NOMO-1 treated with dmso at 0.1 percent for 144 hours (cell line): ENCODE measurements around the gene KIF2B.
"Not testable (repeated sequence)": the region's sequence is repeated elsewhere in the genome, so short reads cannot be mapped to it uniquely, and the experiment has no call there.

ENCODE experiments used
- DNase-seq: peaks from one replicate; lab custom pipeline; 2025; ENCODE audit not compliant: unreplicated experiment; lab: John Stamatoyannopoulos, UW

The KIF2B gene

GRCh38 chr17:53822764-53823163 is at the start of gene KIF2B:
Gene KIF2B, plus strand, starts transcription at chr17:53822927. Its CDS starts 107 bp downstream, at chr17:53823034.
- no peak for DNase-seq

GRCh38 chr17:53780320-53780719 is 42.4 kb upstream of the KIF2B start:
- no peak for DNase-seq

DNA sequence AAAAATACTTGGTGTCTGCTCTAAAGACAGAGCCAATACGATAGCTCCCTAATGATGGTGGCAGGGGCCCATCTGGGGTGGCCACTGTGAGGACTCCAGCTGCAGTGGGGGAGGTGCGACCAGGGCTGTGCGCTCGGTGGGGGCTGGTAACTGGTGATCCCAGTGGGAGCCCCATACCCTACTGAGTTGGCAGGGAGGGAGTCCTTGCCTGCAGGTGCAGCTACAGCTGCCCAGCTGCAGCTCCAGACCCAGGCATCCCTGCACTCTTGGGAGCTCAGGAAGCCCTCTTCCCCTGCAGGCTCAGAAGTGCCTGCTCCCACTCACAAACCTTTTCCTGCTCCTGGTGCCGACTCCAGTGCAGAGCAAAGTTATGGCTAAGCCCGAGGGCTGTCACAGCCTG is 31.2 kb upstream of the KIF2B start:
- no peak for DNase-seq

GRCh38 chr17:53792451-53792850 is 30.3 kb upstream of the KIF2B start:
- no peak for DNase-seq

DNA sequence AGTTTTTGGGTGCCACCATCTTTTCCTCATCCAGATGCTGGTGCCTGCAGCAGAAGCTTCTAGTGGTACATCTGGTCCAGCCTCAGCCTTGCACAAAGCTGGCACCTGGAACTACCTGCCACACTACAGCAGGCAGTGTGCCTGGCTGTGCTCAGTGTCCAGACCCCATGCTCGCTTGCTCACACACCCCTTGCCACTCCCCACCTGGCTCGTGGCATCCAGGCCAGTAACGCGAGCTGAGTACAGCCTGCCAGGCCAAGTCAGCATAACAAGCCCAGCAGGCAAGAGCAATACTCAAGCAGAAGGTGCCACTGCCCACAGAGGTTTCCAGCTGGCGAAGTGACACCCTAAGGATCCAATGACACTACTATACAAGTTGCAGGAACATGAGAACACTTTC is 29.7 kb upstream of the KIF2B start:
- DNase-seq = no peak

DNA sequence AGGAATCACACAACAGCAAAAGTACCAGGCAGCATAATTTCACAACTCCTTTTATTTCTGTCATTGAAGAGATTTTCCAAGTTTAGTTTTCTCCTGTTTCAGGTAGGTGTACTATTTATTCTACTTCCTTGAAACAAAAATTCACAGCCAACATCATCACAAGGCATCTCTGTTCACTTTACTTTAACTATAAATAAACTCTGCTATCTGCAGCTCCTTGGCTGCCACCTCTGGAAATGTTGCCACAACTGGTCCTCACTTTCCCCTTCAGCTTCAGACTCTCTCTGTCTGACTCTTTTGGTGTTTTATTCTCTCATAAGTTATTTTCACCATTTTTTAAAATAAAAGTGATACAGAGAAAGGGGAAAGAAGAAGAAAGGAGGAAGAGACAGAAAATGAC is 27.9 kb upstream of the KIF2B start:
- no peak for DNase-seq

- no peak for DNase-seq
Observed at GRCh38 chr17:53796642-53797041, 26.1 kb upstream of the KIF2B start.

- no peak for DNase-seq
Observed at GRCh38 chr17:53797501-53797900, 25.2 kb upstream of the KIF2B start.

GRCh38 chr17:53804437-53804836 is 18.3 kb upstream of the KIF2B start:
- DNase-seq = no peak

- DNase-seq = no peak
Observed at GRCh38 chr17:53806473-53806872, 16.3 kb upstream of the KIF2B start.

GRCh38 chr17:53807286-53807685 is 15.4 kb upstream of the KIF2B start:
- DNase-seq = no peak

- DNase-seq = no peak
Observed at GRCh38 chr17:53818271-53818670, 4.5 kb upstream of the KIF2B start.

DNA sequence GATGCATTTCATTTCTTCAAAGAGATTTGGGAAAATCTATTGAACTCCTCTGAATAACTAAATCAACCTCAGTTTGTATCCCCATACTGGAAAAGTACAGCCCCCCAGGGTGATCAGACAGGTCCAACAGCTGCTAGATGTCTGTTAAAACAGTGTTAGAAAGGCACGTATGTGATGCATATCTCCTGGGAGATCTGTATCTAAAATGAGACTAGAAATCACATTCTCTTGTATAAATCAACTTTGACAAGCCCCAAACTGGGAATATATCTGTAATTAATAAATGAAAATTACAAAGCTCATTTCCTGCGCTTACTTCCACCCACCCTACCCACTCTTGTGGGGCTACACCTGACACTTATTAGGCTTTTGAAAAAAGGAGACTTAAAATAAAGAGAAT is 3.8 kb upstream of the KIF2B start:
- DNase-seq = no peak

DNA sequence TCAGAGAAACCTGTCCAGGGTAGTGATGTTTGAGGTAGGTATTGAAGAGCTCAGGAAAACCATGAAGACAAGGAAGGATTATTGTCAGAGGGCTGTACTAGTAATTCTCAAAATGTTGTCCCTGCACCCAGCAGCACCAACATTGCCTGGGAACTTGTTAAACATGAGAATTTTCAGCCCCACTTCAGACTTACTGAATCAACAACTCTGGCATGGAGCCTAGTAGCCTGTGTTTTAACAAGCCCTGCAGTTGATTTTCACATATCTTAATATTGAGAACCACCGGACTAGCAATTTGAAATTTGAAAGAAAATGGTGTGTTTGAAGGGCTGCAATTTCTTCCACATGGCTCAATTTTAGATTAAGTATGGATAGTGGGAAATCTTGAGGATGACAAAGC is 2.8 kb upstream of the KIF2B start:
- no peak for DNase-seq

DNA sequence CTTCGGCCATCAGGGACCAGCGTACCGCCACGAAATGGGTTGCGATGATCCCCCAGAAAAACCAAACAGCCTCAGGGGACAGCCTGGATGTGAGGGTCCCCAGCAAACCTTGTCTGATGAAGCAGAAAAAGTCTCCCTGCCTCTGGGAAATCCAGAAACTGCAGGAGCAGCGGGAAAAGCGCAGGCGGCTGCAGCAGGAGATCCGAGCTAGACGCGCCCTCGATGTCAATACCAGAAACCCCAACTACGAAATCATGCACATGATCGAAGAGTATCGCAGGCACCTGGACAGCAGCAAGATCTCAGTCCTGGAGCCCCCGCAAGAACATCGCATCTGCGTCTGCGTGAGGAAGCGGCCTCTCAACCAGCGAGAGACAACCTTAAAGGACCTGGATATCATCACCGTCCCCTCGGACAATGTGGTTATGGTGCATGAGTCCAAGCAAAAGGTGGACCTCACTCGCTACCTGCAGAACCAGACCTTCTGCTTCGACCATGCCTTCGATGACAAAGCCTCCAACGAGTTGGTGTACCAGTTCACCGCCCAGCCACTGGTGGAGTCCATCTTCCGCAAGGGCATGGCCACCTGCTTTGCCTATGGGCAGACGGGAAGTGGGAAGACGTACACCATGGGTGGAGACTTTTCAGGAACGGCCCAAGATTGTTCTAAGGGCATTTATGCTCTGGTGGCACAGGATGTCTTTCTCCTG is 769 bp downstream of the KIF2B start:
- no peak for DNase-seq

DNA sequence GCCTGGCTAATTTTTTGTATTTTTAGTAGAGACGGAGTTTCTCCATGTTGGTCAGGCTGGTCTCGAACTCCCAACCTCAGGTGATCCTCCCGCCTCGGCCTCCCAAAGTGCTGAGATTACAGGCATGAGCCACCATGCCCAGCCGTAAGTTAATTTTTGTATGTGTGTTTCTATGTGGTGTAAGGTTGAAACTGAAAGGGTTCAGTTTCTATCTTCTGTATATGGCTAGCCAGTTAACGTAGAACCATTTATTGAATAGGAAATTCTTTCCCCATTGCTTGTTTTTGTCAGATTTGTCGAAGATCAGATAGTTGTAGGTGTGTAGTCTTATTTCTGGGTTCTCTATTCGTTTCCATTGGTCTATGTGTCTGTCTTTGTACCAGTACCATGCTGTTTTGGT is 12.0 kb downstream of the KIF2B start:
- not testable (repeated sequence) for DNase-seq

DNA sequence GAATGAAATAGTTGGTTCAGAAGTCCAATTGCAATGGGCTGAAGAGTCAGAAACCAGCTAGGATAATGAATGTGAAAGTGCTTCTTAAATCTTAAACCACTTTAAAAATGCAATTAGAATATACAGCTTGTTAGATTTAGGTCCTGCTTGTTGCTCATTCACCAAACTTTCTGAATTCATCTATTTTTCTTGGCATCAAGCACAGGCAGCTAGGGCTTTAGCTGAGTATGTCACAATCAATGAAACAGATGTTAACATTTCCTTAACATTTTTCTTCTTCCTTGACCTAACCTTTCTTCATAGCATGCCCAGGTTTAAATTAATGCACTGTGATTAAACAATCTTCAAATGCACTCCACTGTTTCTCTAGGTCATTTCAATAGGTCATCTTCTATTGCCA is 14.4 kb downstream of the KIF2B start:
- DNase-seq = no peak

- no peak for DNase-seq
Observed at GRCh38 chr17:53844491-53845107, 21.9 kb downstream of the KIF2B start.

- not testable (repeated sequence) for DNase-seq
Observed at GRCh38 chr17:53871128-53871527, 48.4 kb downstream of the KIF2B start.
